Keratinocyte (primary cell): ENCODE results near the gene KLK6. TPM values are rescaled to one million over a fixed set of nuclear protein-coding genes. Genes with fewer than 3 reads are reported as not detected.

Experiments used
- DNase-seq: peaks from one replicate; pipeline ENCODE4 v3.0.0-alpha.2; 2011; ENCODE audit warnings: low read depth, missing footprints, low spot score
- FAIRE-seq: peaks from 2 replicates; lab custom pipeline; 2011; peaks lifted over from hg19 to GRCh38; lab: Jason Lieb, UNC
- H2AFZ ChIP-seq: 2 replicates; pipeline ENCODE4 v1.6.0; 2012; ENCODE audit warnings: low read length, control low read depth, inconsistent platforms; ENCODE audit not compliant: control insufficient read depth
- H3K27ac ChIP-seq: 2 replicates; pipeline ENCODE4 v1.5.1; 2011; ENCODE audit warnings: low read length; ENCODE audit not compliant: control insufficient read depth, insufficient read depth
- H3K27me3 ChIP-seq: 3 replicates; pipeline ENCODE4 v1.6.0; 2011; ENCODE audit warnings: low read length; ENCODE audit not compliant: control insufficient read depth, insufficient read depth; ENCODE audit errors: extremely low read depth
- H3K36me3 ChIP-seq, 2 experiments: 2 replicates in 1 of 2; 3 replicates in 1 of 2; pipeline ENCODE4 v1.5.1; 2011; ENCODE audit warnings: low read length in 2 of 2, mild to moderate bottlenecking in 1 of 2; ENCODE audit not compliant: control insufficient read depth in 2 of 2, insufficient read depth in 2 of 2; ENCODE audit errors: extremely low read depth in 1 of 2
- H3K4me1 ChIP-seq: 3 replicates; pipeline ENCODE4 v1.5.1; 2011; ENCODE audit warnings: low read length; ENCODE audit not compliant: control insufficient read depth, insufficient read depth; ENCODE audit errors: extremely low read depth
- H3K4me2 ChIP-seq: 3 replicates; pipeline ENCODE4 v1.6.0; 2011; ENCODE audit warnings: low read depth, low read length; ENCODE audit not compliant: control insufficient read depth, insufficient read depth; ENCODE audit errors: extremely low read depth
- H3K4me3 ChIP-seq, 3 experiments: fragments of 200-600 bp in 1 of 3; sonication (generic) in 1 of 3; 2 replicates in 2 of 3; 3 replicates in 1 of 3; pipeline ENCODE4 v1.5.1; 2011 to 2016; ENCODE audit warnings: low read length in 3 of 3, mild to moderate bottlenecking in 3 of 3, control low read depth in 2 of 3, inconsistent platforms in 1 of 3, low read depth in 1 of 3, mixed read lengths in 1 of 3, mixed run types in 1 of 3, moderate library complexity in 1 of 3; ENCODE audit not compliant: control insufficient read depth in 2 of 3, insufficient read depth in 2 of 3; ENCODE audit errors: extremely low read depth in 1 of 3
- H3K79me2 ChIP-seq: 2 replicates; pipeline ENCODE4 v1.6.0; 2012; ENCODE audit warnings: low read length; ENCODE audit not compliant: control insufficient read depth, insufficient read depth
- H3K9ac ChIP-seq: 3 replicates; pipeline ENCODE4 v1.6.0; 2011; ENCODE audit warnings: low read length; ENCODE audit not compliant: control insufficient read depth, insufficient read depth; ENCODE audit errors: extremely low read depth
- H3K9me1 ChIP-seq: 3 replicates; pipeline ENCODE4 v1.6.0; 2011; ENCODE audit warnings: low read length; ENCODE audit not compliant: control insufficient read depth, insufficient read depth; ENCODE audit errors: extremely low read depth
- H3K9me3 ChIP-seq: 2 replicates; pipeline ENCODE4 v1.5.1; 2012; ENCODE audit warnings: low read depth, low read length; ENCODE audit not compliant: control insufficient read depth
- H4K20me1 ChIP-seq: 3 replicates; pipeline ENCODE4 v1.6.0; 2011; ENCODE audit warnings: low read length; ENCODE audit not compliant: control insufficient read depth, insufficient read depth; ENCODE audit errors: extremely low read depth
- CTCF ChIP-seq, 3 experiments: IDR thresholded peaks in 1 of 3; conservative IDR thresholded peaks in 1 of 3; optimal IDR thresholded peaks in 1 of 3; 2 replicates in 2 of 3; 3 replicates in 1 of 3; pipeline versions ENCODE3 to v1.5.1; 2011; ENCODE audit warnings: low read length in 3 of 3, mild to moderate bottlenecking in 3 of 3, moderate library complexity in 2 of 3, control low read depth in 1 of 3, inconsistent platforms in 1 of 3; ENCODE audit not compliant: insufficient read depth in 2 of 3; ENCODE audit errors: extremely low read depth in 1 of 3
- EZH2 ChIP-seq: IDR thresholded peaks from one replicate; pipeline ENCODE4 v1.6.1; 2012; ENCODE audit warnings: inconsistent platforms, mild to moderate bottlenecking, low read length, moderate library complexity
- dilution Hi-C: fragments of 300-500 bp; cut with MboI; formaldehyde crosslinking; loops from one replicate; pipeline ENCODE4 v1.7.0; 2020; ENCODE audit warnings: low sequenced_read_pairs; ENCODE audit not compliant: extremely low pct_ligation_motif_present
- polyA plus RNA-seq, 5 experiments: library from polyadenylated mRNA; depleted of rRNA in 3 of 5; stranded (reverse) in 3 of 5; stranded (forward) in 1 of 5; unstranded in 1 of 5; fragments of >200 nt; gene quantifications; 1 replicate in 1 of 5; 2 replicates in 3 of 5; 3 replicates in 1 of 5; pipeline versions ENCODE4 v1.2.1 to v1.2.3, GENCODE V29; 2011 to 2012; ENCODE audit warnings: missing spikeins in 2 of 5, low read depth in 1 of 5, low replicate concordance in 1 of 5

The KLK6 gene
- polyA plus RNA-seq, 1 donor (not counting 4 experiments of a cell fraction or from before 2014, with no cell fraction given), result 1.9 TPM

GRCh38 chr19:51010066-51010795 is 40.8 kb upstream of the KLK6 start:
- Histone ChIP-seq H3K79me2 (no peaks in the 10 kb centered on the region), H3K27me3 (no peaks in the 10 kb centered on the region), H3K9me3 (no peaks in the 10 kb centered on the region), H3K4me1 (peaks cover 38% of the 10 kb centered on the region), H3K36me3 (peaks cover 7 to 9% of the 10 kb centered on the region in 2 experiments), H3K9ac (peak overlapping the region; percentile 54), H3K4me3 (peak overlapping the region in 2 of 3 experiments; percentile 30 to 31), H3K27ac (peak overlapping the region; percentile 54), H2AFZ (peak overlapping the region; percentile 50), H4K20me1 (no peaks in the 10 kb centered on the region), H3K4me2 (peak overlapping the region; percentile 62), H3K9me1 (no peaks in the 10 kb centered on the region)
- FAIRE-seq (peak; percentile 98), DNase-seq (no peak)
- dilution Hi-C loops, result no loop called here
- TF ChIP-seq EZH2 (no peak), CTCF (optimal IDR thresholded peaks at IDR 0.05 in 1 of 3, IDR thresholded peaks at IDR 0.05 in 1 of 3, conservative IDR thresholded peaks at IDR 0.05 in 1 of 3; ENCODE audit: extremely low read depth in 1 of 3, insufficient read depth in 2 of 3, low read length in 3 of 3) (no peak)

- dilution Hi-C loops, result no loop called here
- Histone ChIP-seq H3K79me2 (no peaks in the 10 kb centered on the region), H3K27ac (peak overlapping the region; percentile 54), H3K4me2 (peak overlapping the region; percentile 62), H3K36me3 (peaks cover under 1 to 4% of the 10 kb centered on the region in 2 experiments), H3K4me1 (peaks cover 38% of the 10 kb centered on the region), H3K4me3 (peak overlapping the region in 1 of 3 experiments; percentile 31), H4K20me1 (no peaks in the 10 kb centered on the region), H3K27me3 (no peaks in the 10 kb centered on the region), H3K9me3 (no peaks in the 10 kb centered on the region), H2AFZ (no peak overlapping the region), H3K9me1 (no peaks in the 10 kb centered on the region), H3K9ac (peak overlapping the region; percentile 54)
- peak; percentile 32 for FAIRE-seq
- DNase-seq, result no peak
- TF ChIP-seq EZH2, result no peak
- no peak for TF ChIP-seq CTCF (optimal IDR thresholded peaks at IDR 0.05 in 1 of 3, IDR thresholded peaks at IDR 0.05 in 1 of 3, conservative IDR thresholded peaks at IDR 0.05 in 1 of 3; ENCODE audit: extremely low read depth in 1 of 3, insufficient read depth in 2 of 3, low read length in 3 of 3)
Measured at GRCh38 chr19:51009061-51009891, 39.9 kb upstream of the KLK6 start.
